Left lobe of liver (tissue), 2 donors: Measurements from ENCODE around the gene EFNB2. TPM values are rescaled to one million over a fixed set of nuclear protein-coding genes. Genes with fewer than 3 reads are reported as not detected.
A peak's percentile ranks its signal among the peaks of the same experiment; 100 is the strongest.

Experiments
- ATAC-seq: fragments of 200-7000 bp; cut with Tn5 transposase; one replicate; pipeline ENCODE4 v1.9.1; 2020; ENCODE audit warnings: mild to moderate bottlenecking, moderate library complexity
- DNase-seq: peaks from one replicate; pipeline ENCODE4 v3.0.0-alpha.2; 2020; ENCODE audit warnings: low spot score
- total RNA-seq: library from RNA; stranded (reverse); gene quantifications from one replicate; pipeline ENCODE4 v1.2.1, GENCODE V29; 2021
- donor health status: DM: no; HTN: no; CAD: no; lungs with moderate emphysema.
- donor health status: DM: no; HTN: yes; CAD: no.

EFNB2 gene
- total RNA-seq, 1 donor from 2014 or later: 4.3 TPM

DNA sequence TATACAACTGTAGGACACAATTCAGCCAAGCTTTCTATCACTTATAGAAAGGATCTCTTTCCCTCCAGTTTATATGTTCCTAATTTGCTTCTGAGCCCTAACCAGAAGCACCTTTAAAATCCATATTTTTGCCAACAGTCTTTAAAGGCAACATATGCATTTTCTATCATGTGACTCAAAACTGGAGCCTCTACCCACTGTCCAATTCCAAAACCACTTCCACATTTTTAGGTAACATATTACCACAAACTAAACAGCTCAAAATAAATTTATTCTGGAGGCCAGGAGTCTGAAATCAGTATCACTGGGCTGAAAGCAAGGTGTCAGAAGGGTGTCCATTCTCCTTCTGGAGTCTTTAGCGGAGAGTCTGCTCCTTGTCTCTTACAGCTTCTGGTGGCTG lies 15.9 kb upstream of the EFNB2 start:
- ATAC-seq (no peak), DNase-seq (no peak)

DNA sequence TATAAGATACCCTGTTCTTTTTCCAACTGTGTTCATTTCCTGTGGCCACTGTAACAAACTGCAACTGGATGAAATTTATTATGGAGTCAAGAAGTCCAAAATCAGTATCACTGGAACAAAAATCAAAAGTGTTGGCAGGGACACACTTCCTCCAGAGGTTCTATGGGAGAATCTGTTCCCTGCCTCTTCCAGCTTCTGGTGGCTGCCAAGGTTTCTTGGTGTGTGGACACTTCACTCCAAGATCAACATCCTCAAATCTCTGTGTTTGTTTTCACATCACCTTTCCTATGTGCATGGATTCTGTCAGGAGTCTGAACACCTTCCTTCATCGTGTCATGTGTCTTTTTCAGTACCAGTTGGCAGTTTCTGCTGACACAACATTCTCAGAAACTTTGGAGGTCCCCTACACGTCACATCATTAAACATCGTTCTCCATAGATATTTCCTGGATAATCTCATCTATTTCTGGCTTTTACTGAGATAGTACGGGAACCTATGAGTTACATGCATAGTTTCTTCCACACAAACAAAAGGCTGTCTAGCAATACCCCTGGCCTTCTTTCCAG lies 15.2 kb upstream of the EFNB2 start:
- ATAC-seq (no peak), DNase-seq (no peak)

GRCh38 chr13:106548064-106548696 lies 12.7 kb upstream of the EFNB2 start:
- no peak for ATAC-seq
- DNase-seq: no peak

- no peak for DNase-seq
- ATAC-seq: no peak
Observed at GRCh38 chr13:106541826-106542225, 6.4 kb upstream of the EFNB2 start.

- ATAC-seq: no peak
Observed at GRCh38 chr13:106540613-106541012, 5.2 kb upstream of the EFNB2 start.

DNA sequence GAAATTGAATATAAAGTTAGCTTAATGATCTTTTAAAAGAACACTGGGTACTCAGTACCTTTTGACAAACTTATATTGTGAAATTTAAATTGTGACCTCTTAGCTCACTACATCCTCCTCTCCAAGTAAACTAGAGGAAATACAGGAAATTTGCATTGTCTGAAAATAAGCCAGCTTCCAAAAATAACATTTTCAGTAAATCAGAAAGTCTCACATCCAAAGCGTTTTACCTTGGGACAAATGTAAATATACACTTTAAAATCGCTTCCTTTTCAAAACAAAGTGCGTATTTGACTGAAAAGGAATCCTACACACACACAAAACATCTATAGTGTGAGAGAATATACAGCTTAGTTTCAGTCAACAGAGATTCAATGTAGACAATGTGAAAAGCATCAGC lies 2.1 kb upstream of the EFNB2 start:
- ATAC-seq (no peak), DNase-seq (no peak)

More at GRCh38 chr13:106540613-106541012, 5.2 kb upstream of the EFNB2 start:
- DNase-seq: no peak

GRCh38 chr13:106536244-106537034 lies 977 bp upstream of the EFNB2 start:
- peak; percentile 87 for DNase-seq
- peak; percentile 77 for ATAC-seq

DNA sequence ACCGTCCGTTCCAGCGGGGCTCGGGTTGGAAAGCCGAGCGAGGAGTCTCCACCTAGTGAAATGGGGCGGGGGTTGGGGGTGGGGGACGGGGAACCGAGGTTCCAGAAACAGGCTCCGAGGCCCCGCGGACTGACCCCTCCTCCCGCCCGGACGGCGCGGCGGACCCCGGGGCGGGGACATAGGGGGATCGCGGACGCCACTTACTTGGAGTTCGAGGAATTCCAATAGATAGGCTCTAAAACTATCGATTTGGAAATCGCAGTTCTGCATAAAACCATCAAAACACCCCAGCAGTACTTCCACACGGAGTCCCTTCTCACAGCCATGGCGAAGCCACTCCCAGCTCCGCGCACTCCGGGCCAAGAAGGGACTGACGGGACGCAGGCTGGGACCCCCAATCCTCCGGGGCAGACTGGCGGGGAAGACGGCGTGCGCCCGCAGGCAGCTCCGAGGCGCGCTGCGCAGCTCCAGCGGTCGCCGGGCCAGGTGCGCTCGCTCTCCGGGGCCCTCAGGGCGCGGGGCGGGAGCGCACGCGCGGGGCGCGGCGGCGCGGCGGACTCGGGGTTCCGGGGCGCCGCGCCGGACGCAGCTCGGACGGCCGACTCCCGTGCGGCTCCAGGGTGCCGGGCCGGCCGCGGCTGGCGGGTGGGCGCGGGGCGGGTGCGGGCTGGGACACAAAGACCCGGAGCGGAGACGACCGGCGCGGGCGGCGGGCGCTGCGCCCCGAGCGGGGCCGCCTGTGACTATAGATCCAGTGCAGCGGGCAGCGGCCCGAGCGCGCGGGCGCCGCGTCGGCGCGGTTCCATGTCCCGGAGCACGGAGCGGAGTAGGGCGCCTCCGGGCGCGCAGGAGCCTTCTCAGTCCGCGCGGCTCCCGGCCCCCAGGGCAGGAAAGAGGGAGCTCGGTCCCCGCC lies 567 bp downstream of the EFNB2 start:
- ATAC-seq (peak; percentile 12), DNase-seq (no peak)

- DNase-seq: peak; percentile 52
- no peak for ATAC-seq
Observed at GRCh38 chr13:106533943-106534638, 1.4 kb downstream of the EFNB2 start.

DNA sequence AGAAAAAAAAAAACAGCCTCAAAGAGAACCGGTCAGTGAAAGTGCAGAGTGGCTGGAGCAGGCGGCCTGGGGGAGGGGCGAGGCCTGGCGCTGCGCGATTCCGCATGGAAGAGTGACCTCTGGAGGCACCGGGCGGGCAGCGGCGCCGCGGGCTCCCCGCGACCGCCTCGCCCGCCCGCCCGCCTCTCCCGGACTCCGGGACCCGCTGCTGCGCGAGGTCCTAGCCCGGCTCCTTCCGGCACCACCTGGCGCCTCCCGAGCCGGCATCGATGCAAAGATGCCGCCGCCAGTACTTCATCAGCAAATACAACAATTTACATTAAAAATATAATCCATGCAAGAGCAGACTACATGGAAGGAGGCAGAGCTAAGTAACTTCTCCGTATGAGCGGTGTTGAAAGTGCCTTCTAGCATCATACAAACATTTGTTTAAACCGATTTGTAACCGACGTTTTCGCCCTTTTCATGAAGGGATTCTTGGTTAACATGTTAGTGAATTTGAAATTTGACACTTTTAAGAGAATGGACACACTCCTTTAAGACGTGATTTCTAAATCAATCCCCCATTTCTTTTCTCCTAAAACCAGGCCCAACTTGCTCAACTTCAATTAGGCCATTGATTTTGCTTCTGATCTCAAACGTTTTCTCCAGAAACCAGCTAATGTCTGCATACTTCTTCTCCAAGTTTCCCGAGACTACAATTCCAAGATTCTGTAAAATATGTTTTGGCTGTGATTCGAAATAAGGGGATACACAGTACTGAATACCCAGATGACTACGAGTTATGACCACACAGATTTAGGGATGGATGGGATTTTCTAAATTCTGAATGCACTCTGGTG lies 2.1 kb downstream of the EFNB2 start:
- DNase-seq (peak; percentile 79), ATAC-seq (peak; percentile 66)

DNA sequence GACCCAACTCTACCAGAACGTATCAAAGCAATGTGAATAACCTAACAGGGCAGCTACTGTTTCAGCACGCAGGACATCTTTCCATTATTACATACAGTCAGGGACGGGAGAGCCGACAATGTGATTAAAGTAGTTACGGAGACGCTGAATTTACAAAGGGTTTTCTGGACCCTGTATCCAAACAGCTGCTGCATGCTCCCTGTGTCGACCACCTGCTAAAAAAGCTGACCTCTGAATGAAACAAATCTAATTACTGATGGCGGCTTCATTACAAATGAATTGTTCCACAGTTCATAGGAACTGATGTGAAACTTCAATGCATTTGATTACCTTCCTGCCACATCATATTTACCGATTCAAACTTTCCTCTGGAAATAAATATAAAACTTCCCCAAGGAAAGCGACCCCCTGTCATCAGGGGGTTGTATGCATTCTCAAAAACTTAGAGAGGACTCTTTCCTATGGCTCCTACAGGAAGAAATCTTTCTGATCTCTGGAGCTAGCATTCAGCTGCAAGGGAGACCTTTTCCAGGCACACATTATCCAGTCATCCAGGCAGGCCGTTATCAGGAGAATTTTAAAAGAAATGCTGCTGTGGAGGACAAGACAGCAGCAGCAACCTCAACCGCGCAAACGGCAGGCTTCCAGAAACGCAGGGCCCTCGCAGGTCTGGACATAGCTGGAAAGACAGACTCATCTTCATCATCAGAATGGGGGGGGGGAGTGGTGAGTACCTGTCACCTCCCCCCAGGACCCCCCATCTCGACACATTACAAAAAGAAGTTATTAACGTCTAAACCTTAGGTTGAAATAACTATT lies 3.1 kb downstream of the EFNB2 start:
- ATAC-seq (no peak), DNase-seq (no peak)

DNA sequence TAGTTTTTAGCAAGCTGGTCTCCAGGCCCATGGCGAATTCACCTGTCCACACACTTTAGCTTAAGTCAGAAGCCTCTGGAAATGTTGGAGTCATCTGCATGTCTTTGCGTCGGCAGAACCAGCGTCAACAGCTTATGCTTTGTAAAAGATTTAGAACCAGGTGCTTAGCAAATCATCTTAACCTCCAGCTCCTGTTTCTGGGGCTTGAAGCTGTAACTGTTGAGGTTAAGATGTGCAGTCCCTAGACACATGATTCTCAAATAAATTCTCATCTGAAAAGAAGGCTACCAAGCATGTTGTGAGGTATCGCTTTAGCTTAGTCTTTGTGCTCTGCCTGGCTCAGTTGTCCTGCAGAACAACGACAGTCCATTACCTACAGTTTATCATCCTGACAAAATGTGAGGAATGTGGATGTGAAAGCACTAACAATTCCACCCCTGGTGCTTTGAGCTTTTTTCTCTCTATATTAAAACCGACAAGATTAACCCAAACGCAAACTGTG lies 4.4 kb downstream of the EFNB2 start:
- ATAC-seq (no peak), DNase-seq (no peak)

- DNase-seq (no peak), ATAC-seq (no peak)
Observed at GRCh38 chr13:106530171-106530851, 5.2 kb downstream of the EFNB2 start.

DNA sequence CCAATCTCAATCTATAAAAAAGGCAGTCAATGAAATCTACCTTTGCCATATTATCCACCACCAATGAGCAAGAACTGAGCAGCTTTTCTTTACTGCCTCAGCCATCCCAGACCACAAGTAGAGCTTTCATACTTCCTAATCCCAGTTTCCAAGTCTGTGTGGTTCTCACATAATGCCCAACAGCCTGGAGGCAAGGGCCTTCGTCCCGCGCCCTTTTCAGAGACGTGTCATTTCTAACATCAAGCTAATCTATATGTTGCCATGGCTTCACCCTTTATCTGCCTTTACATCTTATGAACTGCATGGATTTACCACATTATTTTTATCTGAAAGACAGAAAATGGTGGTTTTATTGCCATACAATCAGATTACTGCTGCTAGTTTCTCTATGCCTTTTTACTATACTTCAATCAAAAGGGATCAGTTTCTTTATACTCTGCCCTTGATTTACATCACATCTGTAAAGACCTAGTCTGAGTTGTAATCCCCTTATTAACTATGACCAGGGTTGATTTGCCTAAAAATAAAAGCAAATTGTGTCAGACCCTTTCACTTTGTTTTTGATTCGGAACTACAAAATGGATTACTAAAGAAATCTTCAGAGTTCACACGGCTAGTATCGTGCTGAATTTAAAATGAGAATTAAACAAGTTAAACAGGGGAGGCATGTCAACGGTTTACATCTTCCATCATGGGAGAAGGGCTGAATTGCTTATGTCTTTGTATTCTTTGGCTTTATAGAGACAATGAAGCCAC lies 5.9 kb downstream of the EFNB2 start:
- DNase-seq (no peak), ATAC-seq (no peak)

DNA sequence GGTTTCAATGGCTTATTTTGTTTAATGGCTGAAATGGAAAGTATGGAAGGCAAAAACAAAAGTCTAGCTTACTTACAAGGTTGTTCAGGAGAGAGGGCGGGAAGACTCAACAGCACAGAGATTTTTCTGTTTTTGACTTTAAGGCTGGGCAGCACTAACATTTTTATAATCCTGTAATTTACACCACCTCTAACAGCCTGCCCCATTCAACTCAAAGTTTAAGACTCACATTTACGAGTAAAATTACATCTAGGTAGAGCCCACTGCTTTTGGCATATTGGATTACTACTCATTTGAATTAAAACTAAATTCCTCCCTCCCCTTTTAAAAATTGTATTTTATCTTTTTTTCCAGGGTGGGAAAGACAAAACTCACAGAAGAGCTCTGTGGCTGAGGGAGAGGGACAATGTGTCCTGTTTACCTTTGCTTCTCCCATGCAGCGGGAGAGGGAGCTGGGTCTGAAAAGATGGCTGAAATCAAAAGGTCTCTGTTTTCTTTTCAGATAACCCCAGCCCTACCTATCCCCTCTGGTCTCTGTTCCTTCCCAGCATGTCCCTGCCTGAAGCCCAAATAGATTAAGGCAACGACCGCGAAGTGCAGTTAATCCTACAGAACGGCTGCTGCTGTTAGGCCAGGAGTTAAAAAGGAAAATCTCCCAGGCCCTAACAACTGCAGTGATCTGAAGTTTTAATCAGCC lies 6.6 kb downstream of the EFNB2 start:
- ATAC-seq (no peak), DNase-seq (no peak)

- ATAC-seq (no peak), DNase-seq (no peak)
Observed at GRCh38 chr13:106527826-106528225, 7.6 kb downstream of the EFNB2 start.

- no peak for DNase-seq
- no peak for ATAC-seq
Observed at GRCh38 chr13:106527445-106527801, 8.0 kb downstream of the EFNB2 start.
